ENCODE measurements around the gene ACSL5.

GRCh38 chr10:112327678-112328077, 46.2 kb upstream of the ACSL5 start:
- TF ChIP-seq CTCF (IDR thresholded peaks at IDR 0.05) (no peak), POLR2A (IDR thresholded peaks at IDR 0.05) (no peak)
